ENCODE results near the gene C16orf90.
A peak's percentile ranks its signal among the peaks of the same experiment; 100 is the strongest.

DNA sequence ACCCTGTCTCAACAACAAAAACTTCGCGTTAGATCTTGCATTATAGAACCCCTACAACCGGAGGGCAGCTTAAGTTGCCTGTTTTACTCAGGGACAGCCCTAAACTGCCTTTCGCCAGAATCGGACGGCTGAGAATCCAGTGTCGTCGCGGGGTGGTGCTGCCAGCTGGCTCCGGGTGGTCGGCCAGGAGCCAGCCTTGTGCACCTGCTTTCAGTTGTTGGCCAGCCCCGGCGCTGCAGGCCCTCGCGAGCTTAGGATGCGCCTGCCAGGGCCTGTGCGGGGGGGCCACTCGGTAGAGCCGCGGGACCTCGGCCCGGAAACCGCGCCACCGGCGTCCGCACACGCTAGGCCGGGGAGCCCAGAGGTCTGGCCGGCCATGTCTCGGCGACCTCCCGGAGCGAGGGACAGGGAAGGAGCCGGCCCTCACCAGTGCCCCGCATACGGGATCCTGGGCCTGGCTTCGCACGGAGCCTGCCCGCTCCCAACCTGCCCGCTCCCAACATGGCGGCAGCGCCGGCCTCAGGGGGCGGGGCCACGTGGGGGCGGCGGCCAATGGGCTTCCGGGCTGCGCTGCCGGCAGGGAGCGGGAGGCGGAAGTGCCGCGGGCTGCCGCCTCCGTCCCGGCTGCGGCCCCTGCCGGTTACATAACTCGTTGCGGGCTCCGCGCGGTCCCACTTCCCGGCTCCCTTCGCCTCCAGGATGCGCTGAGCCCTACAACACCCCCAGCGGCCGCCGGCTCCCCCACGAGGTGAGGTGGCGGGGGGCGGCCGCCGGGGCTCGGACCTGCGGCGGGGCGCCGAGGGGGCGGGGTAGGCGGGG lies 37.6 kb downstream of the C16orf90 start:
- TF ChIP-seq, protein P1, sequence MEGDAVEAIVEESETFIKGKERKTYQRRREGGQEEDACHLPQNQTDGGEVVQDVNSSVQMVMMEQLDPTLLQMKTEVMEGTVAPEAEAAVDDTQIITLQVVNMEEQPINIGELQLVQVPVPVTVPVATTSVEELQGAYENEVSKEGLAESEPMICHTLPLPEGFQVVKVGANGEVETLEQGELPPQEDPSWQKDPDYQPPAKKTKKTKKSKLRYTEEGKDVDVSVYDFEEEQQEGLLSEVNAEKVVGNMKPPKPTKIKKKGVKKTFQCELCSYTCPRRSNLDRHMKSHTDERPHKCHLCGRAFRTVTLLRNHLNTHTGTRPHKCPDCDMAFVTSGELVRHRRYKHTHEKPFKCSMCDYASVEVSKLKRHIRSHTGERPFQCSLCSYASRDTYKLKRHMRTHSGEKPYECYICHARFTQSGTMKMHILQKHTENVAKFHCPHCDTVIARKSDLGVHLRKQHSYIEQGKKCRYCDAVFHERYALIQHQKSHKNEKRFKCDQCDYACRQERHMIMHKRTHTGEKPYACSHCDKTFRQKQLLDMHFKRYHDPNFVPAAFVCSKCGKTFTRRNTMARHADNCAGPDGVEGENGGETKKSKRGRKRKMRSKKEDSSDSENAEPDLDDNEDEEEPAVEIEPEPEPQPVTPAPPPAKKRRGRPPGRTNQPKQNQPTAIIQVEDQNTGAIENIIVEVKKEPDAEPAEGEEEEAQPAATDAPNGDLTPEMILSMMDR (IDR thresholded peaks at IDR 0.05), result peak; percentile 25 to 67 (median 52)
- peak in 2 of 4 donors; percentile 57 to 63 for TF ChIP-seq POLR2A (IDR thresholded peaks at IDR 0.05)
